Prostate gland (tissue), 2 donors: ENCODE measurements around the gene SLC9A4.

Source experiments
- CTCF ChIP-seq, 4 experiments: fragments of 200-600 bp in 2 of 4; fragments of 450-650 bp in 2 of 4; sonication (generic) in 2 of 4; IDR thresholded peaks; 1 replicate in 3 of 4; 2 replicates in 1 of 4; pipeline ENCODE4 v1.5.1; 2016 to 2019; ENCODE audit warnings: antibody characterized with exemption in 4 of 4, mild to moderate bottlenecking in 2 of 4, moderate library complexity in 2 of 4
- POLR2A ChIP-seq: fragments of 450-650 bp; IDR thresholded peaks from one replicate; pipeline ENCODE4 v1.6.1; 2016; ENCODE audit warnings: antibody characterized with exemption, mild to moderate bottlenecking
- POLR2AphosphoS5 ChIP-seq: sonication (generic); formaldehyde crosslinking; IDR thresholded peaks from one replicate; pipeline ENCODE4 v1.6.1; 2017; ENCODE audit warnings: antibody characterized with exemption

- TF ChIP-seq POLR2A: no peak
- no peak for TF ChIP-seq CTCF (IDR thresholded peaks at IDR 0.05)
- no peak for TF ChIP-seq POLR2AphosphoS5
Measured at GRCh38 chr2:102558463-102558862, 85.4 kb downstream of the SLC9A4 start.
